Measurements from ENCODE around the gene MIB1.
A peak's percentile ranks its signal among the peaks of the same experiment; 100 is the strongest.

The MIB1 gene

GRCh38 chr18:21742315-21742687 lies 1.7 kb downstream of the MIB1 start:
- Histone ChIP-seq H3K36me3 (ENCODE audit: control insufficient read depth in 4 of 4, insufficient read depth in 4 of 4, low read length in 3 of 4) (no peaks in the 10 kb centered on the region), H3K27ac (ENCODE audit: insufficient read depth in 1 of 2, low read depth in 1 of 2, low read length in 2 of 2, poor library complexity in 1 of 2, severe bottlenecking in 2 of 2) (no peak overlapping the region), H3K4me3 (ENCODE audit: control insufficient read depth in 1 of 7, extremely low read depth in 1 of 7, insufficient read depth in 4 of 7, low read depth in 2 of 7, low read length in 6 of 7) (peak overlapping the region in 6 of 7 experiments; percentile 79 to 95 (median 92)), H3K4me1 (ENCODE audit: control extremely low read depth in 1 of 4, control insufficient read depth in 4 of 4, insufficient read depth in 4 of 4, low read length in 3 of 4) (peaks cover 11 to 29% (median 16%) of the 10 kb centered on the region in 4 experiments), H3K27me3 (replicated peaks in 2 of 5; ENCODE audit: control insufficient read depth in 4 of 5, insufficient read depth in 5 of 5, low read length in 4 of 5) (no peaks in the 10 kb centered on the region), H3K9me3 (ENCODE audit: control extremely low read depth in 1 of 5, control insufficient read depth in 4 of 5, insufficient read depth in 2 of 5, low read depth in 1 of 5, low read length in 4 of 5) (no peaks in the 10 kb centered on the region)
- no CpG with 5 or more reads among the region's 5 CpGs for WGBS (ENCODE audit: insufficient coverage)
- CTCF ChIA-PET = interaction anchor here (1.4 to 1.5 kb wide), 2 partner anchors 18 to 142 kb away, joined by 3 to 6 read pairs; partner anchors contain the start of gene ESCO1
- peak in 2 of 3 donors; percentile 20 to 24 for DNase-seq
- POLR2A ChIA-PET = interaction anchor here (0.7 kb wide), 1 partner anchor 34 kb away, joined by 3 read pairs; no protein-coding TSS in a partner anchor

GRCh38 chr18:21743166-21743832 lies 2.7 kb downstream of the MIB1 start:
- Histone ChIP-seq H3K27me3 (replicated peaks in 2 of 5; ENCODE audit: control insufficient read depth in 4 of 5, insufficient read depth in 5 of 5, low read length in 4 of 5) (no peaks in the 10 kb centered on the region), H3K4me3 (ENCODE audit: control insufficient read depth in 1 of 7, extremely low read depth in 1 of 7, insufficient read depth in 4 of 7, low read depth in 2 of 7, low read length in 6 of 7) (peak overlapping the region in 1 of 7 experiments; percentile 5)
- CTCF ChIA-PET = interaction anchor here (0.6 to 1.5 kb wide), 2 partner anchors 143 to 781 kb away, joined by 3 to 6 read pairs; partner anchors contain the start of gene ESCO1

GRCh38 chr18:21745231-21745630 lies 4.6 kb downstream of the MIB1 start:
- CTCF ChIA-PET = no interaction called here
- Histone ChIP-seq H3K36me3 (ENCODE audit: control insufficient read depth in 4 of 4, insufficient read depth in 4 of 4, low read length in 3 of 4) (no peaks in the 10 kb centered on the region), H3K27ac (ENCODE audit: insufficient read depth in 1 of 2, low read depth in 1 of 2, low read length in 2 of 2, poor library complexity in 1 of 2, severe bottlenecking in 2 of 2) (no peak overlapping the region), H3K9me3 (ENCODE audit: control extremely low read depth in 1 of 5, control insufficient read depth in 4 of 5, insufficient read depth in 2 of 5, low read depth in 1 of 5, low read length in 4 of 5) (no peaks in the 10 kb centered on the region), H3K27me3 (replicated peaks in 2 of 5; ENCODE audit: control insufficient read depth in 4 of 5, insufficient read depth in 5 of 5, low read length in 4 of 5) (no peaks in the 10 kb centered on the region), H3K4me1 (ENCODE audit: control extremely low read depth in 1 of 4, control insufficient read depth in 4 of 4, insufficient read depth in 4 of 4, low read length in 3 of 4) (peaks cover 12 to 25% (median 16%) of the 10 kb centered on the region in 4 experiments), H3K4me3 (ENCODE audit: control insufficient read depth in 1 of 7, extremely low read depth in 1 of 7, insufficient read depth in 4 of 7, low read depth in 2 of 7, low read length in 6 of 7) (no peak overlapping the region)
- POLR2A ChIA-PET = no interaction called here
- peak; percentile 56 to 63 (median 56) for DNase-seq
- WGBS (ENCODE audit: insufficient coverage) = 100% methylated on average over 2 of the region's 5 CpGs

More at GRCh38 chr18:21743166-21743832, 2.7 kb downstream of the MIB1 start:
- Histone ChIP-seq H3K9me3 (ENCODE audit: control extremely low read depth in 1 of 5, control insufficient read depth in 4 of 5, insufficient read depth in 2 of 5, low read depth in 1 of 5, low read length in 4 of 5) (no peaks in the 10 kb centered on the region), H3K36me3 (ENCODE audit: control insufficient read depth in 4 of 4, insufficient read depth in 4 of 4, low read length in 3 of 4) (no peaks in the 10 kb centered on the region), H3K27ac (ENCODE audit: insufficient read depth in 1 of 2, low read depth in 1 of 2, low read length in 2 of 2, poor library complexity in 1 of 2, severe bottlenecking in 2 of 2) (no peak overlapping the region), H3K4me1 (ENCODE audit: control extremely low read depth in 1 of 4, control insufficient read depth in 4 of 4, insufficient read depth in 4 of 4, low read length in 3 of 4) (peaks cover 11 to 32% (median 19%) of the 10 kb centered on the region in 4 experiments)
- no peak for DNase-seq
- POLR2A ChIA-PET = no interaction called here
- WGBS (ENCODE audit: insufficient coverage) = no CpG with 5 or more reads among the region's 7 CpGs

GRCh38 chr18:21747268-21747667 lies 6.7 kb downstream of the MIB1 start:
- DNase-seq = no peak
- Histone ChIP-seq H3K4me3 (ENCODE audit: control insufficient read depth in 1 of 7, extremely low read depth in 1 of 7, insufficient read depth in 4 of 7, low read depth in 2 of 7, low read length in 6 of 7) (no peak overlapping the region), H3K4me1 (ENCODE audit: control extremely low read depth in 1 of 4, control insufficient read depth in 4 of 4, insufficient read depth in 4 of 4, low read length in 3 of 4) (peaks cover 9 to 16% (median 12%) of the 10 kb centered on the region in 4 experiments), H3K27me3 (replicated peaks in 2 of 5; ENCODE audit: control insufficient read depth in 4 of 5, insufficient read depth in 5 of 5, low read length in 4 of 5) (no peaks in the 10 kb centered on the region), H3K36me3 (ENCODE audit: control insufficient read depth in 4 of 4, insufficient read depth in 4 of 4, low read length in 3 of 4) (no peaks in the 10 kb centered on the region), H3K27ac (ENCODE audit: insufficient read depth in 1 of 2, low read depth in 1 of 2, low read length in 2 of 2, poor library complexity in 1 of 2, severe bottlenecking in 2 of 2) (no peak overlapping the region), H3K9me3 (ENCODE audit: control extremely low read depth in 1 of 5, control insufficient read depth in 4 of 5, insufficient read depth in 2 of 5, low read depth in 1 of 5, low read length in 4 of 5) (no peaks in the 10 kb centered on the region)
- 100% methylated on average over 1 of the region's 2 CpGs for WGBS (ENCODE audit: insufficient coverage)
- ChIA-PET CTCF (interaction anchor here (1.1 to 1.3 kb wide), 2 partner anchors 46 to 135 kb away, joined by 4 to 7 read pairs; partner anchors contain the start of gene SNRPD1), POLR2A (interaction anchor here (0.6 kb wide), 1 partner anchor 16 kb away, joined by 6 read pairs; no protein-coding TSS in a partner anchor)

GRCh38 chr18:21747764-21748693 lies 7.4 kb downstream of the MIB1 start:
- no peaks in the 10 kb centered on the region for H3K9me3 ChIP-seq (ENCODE audit: control extremely low read depth in 1 of 5, control insufficient read depth in 4 of 5, insufficient read depth in 2 of 5, low read depth in 1 of 5, low read length in 4 of 5)
- CTCF ChIA-PET = interaction anchor here (1.1 to 1.8 kb wide), 3 partner anchors 12 to 135 kb away, joined by 4 to 7 read pairs (median 7); partner anchors contain the start of gene SNRPD1
- H3K27ac ChIP-seq (ENCODE audit: insufficient read depth in 1 of 2, low read depth in 1 of 2, low read length in 2 of 2, poor library complexity in 1 of 2, severe bottlenecking in 2 of 2) = no peak overlapping the region
- no peaks in the 10 kb centered on the region for H3K36me3 ChIP-seq (ENCODE audit: control insufficient read depth in 4 of 4, insufficient read depth in 4 of 4, low read length in 3 of 4)
- POLR2A ChIA-PET = interaction anchor here (0.6 kb wide), 1 partner anchor 15 kb away, joined by 6 read pairs; no protein-coding TSS in a partner anchor
- no peak for DNase-seq
- H3K4me1 ChIP-seq (ENCODE audit: control extremely low read depth in 1 of 4, control insufficient read depth in 4 of 4, insufficient read depth in 4 of 4, low read length in 3 of 4) = peaks cover 4 to 11% (median 8%) of the 10 kb centered on the region in 4 experiments
- H3K27me3 ChIP-seq (replicated peaks in 2 of 5; ENCODE audit: control insufficient read depth in 4 of 5, insufficient read depth in 5 of 5, low read length in 4 of 5) = no peaks in the 10 kb centered on the region
- H3K4me3 ChIP-seq (ENCODE audit: control insufficient read depth in 1 of 7, extremely low read depth in 1 of 7, insufficient read depth in 4 of 7, low read depth in 2 of 7, low read length in 6 of 7) = no peak overlapping the region
- no CpG with 5 or more reads among the region's 2 CpGs for WGBS (ENCODE audit: insufficient coverage)

GRCh38 chr18:21757833-21758232 lies 17.2 kb downstream of the MIB1 start:
- WGBS (ENCODE audit: insufficient coverage) = 100% methylated on average over 2 of the region's 3 CpGs
- Histone ChIP-seq H3K4me1 (ENCODE audit: control extremely low read depth in 1 of 4, control insufficient read depth in 4 of 4, insufficient read depth in 4 of 4, low read length in 3 of 4) (peaks cover 0 to 5% (median under 1%) of the 10 kb centered on the region in 4 experiments), H3K27me3 (replicated peaks in 2 of 5; ENCODE audit: control insufficient read depth in 4 of 5, insufficient read depth in 5 of 5, low read length in 4 of 5) (no peaks in the 10 kb centered on the region), H3K36me3 (ENCODE audit: control insufficient read depth in 4 of 4, insufficient read depth in 4 of 4, low read length in 3 of 4) (peaks cover 0 to 3% (median 1%) of the 10 kb centered on the region in 4 experiments), H3K9me3 (ENCODE audit: control extremely low read depth in 1 of 5, control insufficient read depth in 4 of 5, insufficient read depth in 2 of 5, low read depth in 1 of 5, low read length in 4 of 5) (no peaks in the 10 kb centered on the region), H3K27ac (ENCODE audit: insufficient read depth in 1 of 2, low read depth in 1 of 2, low read length in 2 of 2, poor library complexity in 1 of 2, severe bottlenecking in 2 of 2) (no peak overlapping the region), H3K4me3 (ENCODE audit: control insufficient read depth in 1 of 7, extremely low read depth in 1 of 7, insufficient read depth in 4 of 7, low read depth in 2 of 7, low read length in 6 of 7) (no peak overlapping the region)
- ChIA-PET CTCF (interaction anchor here (0.8 kb wide), 1 partner anchor 67 kb away, joined by 3 read pairs; no protein-coding TSS in a partner anchor), POLR2A (no interaction called here)
- no peak for DNase-seq
